VCaP (cell line): ENCODE measurements around the gene GLTPD2.

Source experiments
- H3K27ac ChIP-seq: fragments of 450-650 bp; 2 replicates; pipeline ENCODE4 v1.5.1; 2017
- CTCF ChIP-seq: fragments of 450-650 bp; conservative IDR thresholded peaks from 2 replicates; pipeline ENCODE4 v1.5.1; 2017; ENCODE audit warnings: mild to moderate bottlenecking, moderate library complexity

The GLTPD2 gene

DNA sequence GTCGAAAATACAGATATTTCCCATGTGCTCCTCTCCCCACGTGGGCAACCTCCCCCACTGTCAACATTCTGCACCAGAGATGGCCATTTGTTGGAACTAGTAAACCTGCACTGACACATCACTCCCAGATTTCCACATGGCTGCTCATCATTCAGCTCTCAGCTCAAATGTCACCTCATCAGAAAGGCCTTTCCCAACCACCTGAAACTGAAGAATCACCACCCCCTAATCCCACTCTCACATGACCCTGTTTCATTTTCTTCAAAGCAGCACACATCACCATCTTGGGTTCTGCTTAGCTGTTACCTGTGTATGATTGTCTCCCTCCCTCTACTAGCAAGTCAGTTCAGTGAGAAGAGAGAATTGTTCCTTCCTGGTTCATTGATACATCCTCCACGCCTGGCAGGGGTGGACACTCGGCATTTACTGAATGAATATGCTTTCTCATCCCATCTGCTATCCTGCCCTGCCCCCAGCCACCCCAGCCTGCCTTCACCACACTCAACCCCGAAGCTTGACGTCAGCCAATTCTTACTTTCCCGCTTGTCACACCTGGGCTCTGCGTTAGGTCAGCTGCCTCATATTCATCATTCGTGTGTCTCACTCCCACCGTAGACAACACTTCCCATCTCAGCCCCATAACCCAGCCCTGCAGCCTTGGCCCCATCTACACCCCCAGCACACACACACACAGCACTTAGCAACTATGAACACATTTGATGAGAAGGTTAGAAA lies 11.9 kb downstream of the GLTPD2 start:
- no peak for TF ChIP-seq CTCF
- H3K27ac ChIP-seq: no peak overlapping the region

GRCh38 chr17:4802228-4802627 lies 13.5 kb downstream of the GLTPD2 start, which contains the start of gene C17orf114:
TSS of gene C17orf114 (minus strand) at chr17:4802328.
- no peak within 1 kb of the TSS for H3K27ac ChIP-seq

DNA sequence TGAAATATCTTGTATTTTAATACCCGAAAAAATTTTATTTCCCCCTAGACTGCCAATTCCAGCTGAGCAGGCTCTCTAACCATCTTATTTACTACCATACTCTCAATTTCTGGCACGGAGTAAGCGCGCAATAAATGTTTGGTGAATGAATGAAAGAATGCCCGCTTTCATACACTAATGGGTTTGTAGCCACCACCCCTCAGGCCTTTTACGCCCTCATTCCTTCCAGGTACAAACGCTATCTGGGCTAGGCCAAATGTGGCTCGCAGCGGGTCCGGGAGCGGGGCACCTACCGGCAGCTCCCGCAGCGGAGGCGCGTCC lies 17.7 kb downstream of the GLTPD2 start:
- H3K27ac ChIP-seq: peak overlapping the region; percentile 62
- TF ChIP-seq CTCF: no peak

More at GRCh38 chr17:4802228-4802627, 13.5 kb downstream of the GLTPD2 start, which contains the start of gene C17orf114:
- no peak for TF ChIP-seq CTCF

- peak within 1 kb of the TSS; percentile 62 for H3K27ac ChIP-seq
- no peak for TF ChIP-seq CTCF
These were observed 18.2 kb downstream of the GLTPD2 start, which contains the start of gene PLD2 for GRCh38 chr17:4806777-4807604. TSS of gene PLD2 (plus strand) at chr17:4807152. CDS start at chr17:4807773, 621 bp downstream.

GRCh38 chr17:4807605-4808377 lies 19.0 kb downstream of the GLTPD2 start:
- no peak for TF ChIP-seq CTCF
- peak overlapping the region; percentile 62; the same call in 1 of the 2 replicates for H3K27ac ChIP-seq

- TF ChIP-seq CTCF: no peak
- no peak overlapping the region for H3K27ac ChIP-seq
These were observed 19.6 kb downstream of the GLTPD2 start for GRCh38 chr17:4808378-4808767.
